ENCODE measurements around the gene KRTAP19-8.

KRTAP19-8 gene

DNA sequence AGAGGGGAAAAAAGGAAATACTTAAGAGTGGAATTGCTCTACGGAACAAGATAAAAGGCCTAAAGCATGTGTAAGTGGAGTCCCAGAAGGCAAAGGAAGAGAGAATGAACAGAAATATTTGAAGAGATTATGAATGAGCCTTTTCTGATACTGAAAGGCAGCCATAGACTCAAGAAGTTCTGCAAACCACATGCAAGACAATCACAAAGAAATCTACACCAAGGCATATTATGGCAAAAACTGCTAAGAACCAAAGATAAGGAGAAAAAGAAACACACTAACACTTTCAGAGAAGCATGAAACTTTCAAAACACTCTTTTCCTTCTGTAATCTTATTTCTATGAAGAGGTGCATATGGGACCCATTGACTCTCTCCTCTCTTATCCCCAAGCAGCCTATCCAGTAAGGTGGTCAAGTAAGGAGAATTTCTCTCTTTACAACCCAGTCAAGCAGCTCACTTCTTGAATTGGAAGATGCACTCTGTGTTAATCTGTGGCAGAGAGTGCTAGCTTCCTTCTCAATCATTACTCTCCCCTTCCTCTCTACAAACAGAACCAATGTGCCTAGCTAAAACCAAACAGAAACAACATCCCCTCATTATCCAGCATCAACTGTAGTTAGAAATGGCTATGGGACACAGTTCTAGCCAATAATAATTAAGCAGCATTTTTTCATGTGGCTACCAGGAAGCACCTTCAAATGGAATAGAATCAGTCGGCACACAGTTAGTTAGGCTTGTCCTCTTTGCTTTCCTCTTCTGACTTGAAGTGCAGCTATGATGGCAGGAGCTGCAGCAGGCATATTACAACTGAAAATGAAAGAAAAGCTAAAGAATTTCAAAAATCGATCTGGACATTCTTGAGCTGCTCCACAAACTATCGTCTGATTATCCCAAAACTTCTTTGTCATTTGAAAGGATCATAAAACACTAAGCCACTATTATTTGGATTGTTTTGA, 25.9 kb downstream of the KRTAP19-8 start:
- no peak for ATAC-seq (ENCODE audit: low read depth)

DNA sequence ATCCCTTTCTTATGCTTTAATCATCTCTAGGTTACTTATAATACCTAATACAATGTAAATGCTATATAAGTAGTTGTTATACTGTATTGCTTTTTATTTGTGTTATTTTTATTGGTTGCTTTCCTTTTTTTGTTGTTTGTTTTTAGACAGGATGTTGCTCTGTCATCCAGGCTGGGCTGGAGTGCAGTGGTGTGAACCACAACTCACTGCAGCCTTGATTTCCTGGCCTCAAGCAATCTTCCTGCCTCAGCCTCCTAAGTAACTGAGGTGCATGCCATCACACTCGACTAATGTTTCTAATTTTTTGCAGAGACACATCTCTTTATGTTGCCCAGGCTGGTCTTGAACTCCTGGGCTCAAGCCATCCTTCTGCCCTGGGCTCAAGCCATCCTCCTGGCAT, 26.9 kb downstream of the KRTAP19-8 start:
- H3K9me3 ChIP-seq (ENCODE audit: severe bottlenecking): no peaks in the 10 kb centered on the region
- no peak overlapping the region for H3K27ac ChIP-seq (ENCODE audit: poor library complexity, severe bottlenecking)
- no peak for ATAC-seq (ENCODE audit: low read depth)
- no peaks in the 10 kb centered on the region for H3K4me1 ChIP-seq (ENCODE audit: insufficient read depth, poor library complexity, severe bottlenecking)
- no peak for DNase-seq (ENCODE audit: low spot score)
- H3K4me3 ChIP-seq (ENCODE audit: severe bottlenecking): no peak overlapping the region
- no peaks in the 10 kb centered on the region for H3K36me3 ChIP-seq (ENCODE audit: low read depth)
- TF ChIP-seq, protein P1, sequence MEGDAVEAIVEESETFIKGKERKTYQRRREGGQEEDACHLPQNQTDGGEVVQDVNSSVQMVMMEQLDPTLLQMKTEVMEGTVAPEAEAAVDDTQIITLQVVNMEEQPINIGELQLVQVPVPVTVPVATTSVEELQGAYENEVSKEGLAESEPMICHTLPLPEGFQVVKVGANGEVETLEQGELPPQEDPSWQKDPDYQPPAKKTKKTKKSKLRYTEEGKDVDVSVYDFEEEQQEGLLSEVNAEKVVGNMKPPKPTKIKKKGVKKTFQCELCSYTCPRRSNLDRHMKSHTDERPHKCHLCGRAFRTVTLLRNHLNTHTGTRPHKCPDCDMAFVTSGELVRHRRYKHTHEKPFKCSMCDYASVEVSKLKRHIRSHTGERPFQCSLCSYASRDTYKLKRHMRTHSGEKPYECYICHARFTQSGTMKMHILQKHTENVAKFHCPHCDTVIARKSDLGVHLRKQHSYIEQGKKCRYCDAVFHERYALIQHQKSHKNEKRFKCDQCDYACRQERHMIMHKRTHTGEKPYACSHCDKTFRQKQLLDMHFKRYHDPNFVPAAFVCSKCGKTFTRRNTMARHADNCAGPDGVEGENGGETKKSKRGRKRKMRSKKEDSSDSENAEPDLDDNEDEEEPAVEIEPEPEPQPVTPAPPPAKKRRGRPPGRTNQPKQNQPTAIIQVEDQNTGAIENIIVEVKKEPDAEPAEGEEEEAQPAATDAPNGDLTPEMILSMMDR (IDR thresholded peaks at IDR 0.05; ENCODE audit: poor library complexity, severe bottlenecking): no peak
- H3K27me3 ChIP-seq (ENCODE audit: insufficient read depth, poor library complexity, severe bottlenecking): no peaks in the 10 kb centered on the region

More for the DNA sequence above, 25.9 kb downstream of the KRTAP19-8 start:
- Histone ChIP-seq H3K27ac (ENCODE audit: poor library complexity, severe bottlenecking) (no peak overlapping the region), H3K4me1 (ENCODE audit: insufficient read depth, poor library complexity, severe bottlenecking) (no peaks in the 10 kb centered on the region), H3K9me3 (ENCODE audit: severe bottlenecking) (no peaks in the 10 kb centered on the region), H3K27me3 (ENCODE audit: insufficient read depth, poor library complexity, severe bottlenecking) (peaks cover 3% of the 10 kb centered on the region), H3K4me3 (ENCODE audit: severe bottlenecking) (no peak overlapping the region), H3K36me3 (ENCODE audit: low read depth) (no peaks in the 10 kb centered on the region)
- TF ChIP-seq, protein P1 (IDR thresholded peaks at IDR 0.05; ENCODE audit: poor library complexity, severe bottlenecking): no peak
- DNase-seq (ENCODE audit: low spot score): no peak

DNA sequence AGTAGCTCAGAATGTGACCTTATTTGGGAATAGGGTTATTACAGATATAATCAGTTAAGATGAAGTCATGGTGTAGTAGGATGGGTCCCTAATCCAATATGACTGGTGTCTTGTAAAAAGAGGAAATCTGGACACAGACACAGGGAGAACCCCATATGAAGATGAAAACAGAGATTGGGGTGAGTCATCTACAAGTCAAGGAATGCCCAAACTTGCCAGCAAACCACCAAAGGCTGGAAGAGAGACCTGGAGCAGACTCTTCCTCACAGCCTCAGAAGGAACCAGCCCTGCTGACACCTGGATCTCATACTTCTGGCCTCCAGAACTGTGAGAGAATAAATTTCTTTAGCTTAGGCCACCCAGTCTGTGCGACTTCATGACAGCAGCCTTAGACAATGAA, 29.9 kb downstream of the KRTAP19-8 start:
- no peaks in the 10 kb centered on the region for H3K27me3 ChIP-seq (ENCODE audit: insufficient read depth, poor library complexity, severe bottlenecking)
- H3K27ac ChIP-seq (ENCODE audit: poor library complexity, severe bottlenecking): no peak overlapping the region
- no peaks in the 10 kb centered on the region for H3K4me1 ChIP-seq (ENCODE audit: insufficient read depth, poor library complexity, severe bottlenecking)
- H3K36me3 ChIP-seq (ENCODE audit: low read depth): no peaks in the 10 kb centered on the region
- TF ChIP-seq, protein P1 (IDR thresholded peaks at IDR 0.05; ENCODE audit: poor library complexity, severe bottlenecking): no peak
- peak; percentile 71 for ATAC-seq (ENCODE audit: low read depth)
- no peak for DNase-seq (ENCODE audit: low spot score)
- no peaks in the 10 kb centered on the region for H3K9me3 ChIP-seq (ENCODE audit: severe bottlenecking)
- H3K4me3 ChIP-seq (ENCODE audit: severe bottlenecking): no peak overlapping the region

DNA sequence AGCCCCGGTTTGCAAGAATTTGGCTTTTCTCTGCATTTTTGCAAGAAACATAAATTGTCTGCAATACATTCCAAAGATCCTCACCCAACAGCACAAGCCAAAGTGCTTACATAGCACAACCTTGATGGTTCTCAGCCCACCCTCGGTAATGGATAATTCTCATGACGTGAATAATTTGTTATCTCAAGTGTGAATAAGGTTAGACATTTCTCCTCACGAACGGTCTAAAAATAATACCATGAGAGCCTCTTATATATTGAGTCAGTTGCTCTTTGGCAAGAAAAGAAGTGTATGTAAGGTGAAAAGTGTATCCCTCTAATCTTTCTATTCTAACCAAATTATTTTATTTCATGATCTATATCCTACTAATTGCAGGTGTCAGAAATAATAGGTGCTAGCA, 33.3 kb downstream of the KRTAP19-8 start:
- H3K27me3 ChIP-seq (ENCODE audit: insufficient read depth, poor library complexity, severe bottlenecking): peaks cover 4% of the 10 kb centered on the region
- H3K9me3 ChIP-seq (ENCODE audit: severe bottlenecking): no peaks in the 10 kb centered on the region
- no peak overlapping the region for H3K4me3 ChIP-seq (ENCODE audit: severe bottlenecking)
- TF ChIP-seq, protein P1 (IDR thresholded peaks at IDR 0.05; ENCODE audit: poor library complexity, severe bottlenecking): no peak
- H3K4me1 ChIP-seq (ENCODE audit: insufficient read depth, poor library complexity, severe bottlenecking): no peaks in the 10 kb centered on the region
- ATAC-seq (ENCODE audit: low read depth) (no peak), DNase-seq (ENCODE audit: low spot score) (no peak)
- no peak overlapping the region for H3K27ac ChIP-seq (ENCODE audit: poor library complexity, severe bottlenecking)
- H3K36me3 ChIP-seq (ENCODE audit: low read depth): no peaks in the 10 kb centered on the region

DNA sequence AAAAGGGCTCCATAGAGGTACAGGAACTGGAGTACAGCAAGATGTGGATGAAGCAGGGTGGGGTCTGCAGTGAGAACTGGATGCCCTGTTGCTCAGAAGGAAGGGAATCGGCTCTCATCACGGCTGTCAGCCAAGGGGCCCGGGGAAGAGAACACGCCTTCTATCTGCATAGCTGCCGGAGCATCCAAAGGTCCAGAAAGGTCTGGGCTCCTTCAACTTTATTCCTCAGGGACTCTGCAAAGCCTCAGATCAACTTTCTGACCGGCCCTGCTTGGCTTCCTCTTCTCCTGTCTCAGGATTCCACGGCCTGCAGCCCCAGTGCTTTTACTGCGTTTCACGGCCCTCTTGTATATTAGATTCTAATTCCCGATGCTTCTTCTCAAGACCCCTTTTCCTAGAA, 34.8 kb downstream of the KRTAP19-8 start:
- H3K4me3 ChIP-seq (ENCODE audit: severe bottlenecking): no peak overlapping the region
- no peak overlapping the region for H3K27ac ChIP-seq (ENCODE audit: poor library complexity, severe bottlenecking)
- ATAC-seq (ENCODE audit: low read depth) (no peak), DNase-seq (ENCODE audit: low spot score) (no peak)
- no peaks in the 10 kb centered on the region for H3K4me1 ChIP-seq (ENCODE audit: insufficient read depth, poor library complexity, severe bottlenecking)
- H3K27me3 ChIP-seq (ENCODE audit: insufficient read depth, poor library complexity, severe bottlenecking): peaks cover 4% of the 10 kb centered on the region
- H3K36me3 ChIP-seq (ENCODE audit: low read depth): no peaks in the 10 kb centered on the region
- TF ChIP-seq, protein P1 (IDR thresholded peaks at IDR 0.05; ENCODE audit: poor library complexity, severe bottlenecking): no peak
- no peaks in the 10 kb centered on the region for H3K9me3 ChIP-seq (ENCODE audit: severe bottlenecking)

Measured in RWPE2 (cell line).